ENCODE measurements around the gene NRN1L.

GRCh38 chr16:67861877-67862276 is 22.8 kb upstream of the NRN1L start:
- TF ChIP-seq CTCF (conservative IDR thresholded peaks at IDR 0.05; ENCODE audit: low read depth, low read length) (no peak), CEBPB (IDR thresholded peaks at IDR 0.05; ENCODE audit: low read depth, low read length) (no peak), POLR2A (IDR thresholded peaks at IDR 0.05; ENCODE audit: low read depth, low read length) (no peak), MXI1 (IDR thresholded peaks at IDR 0.05; ENCODE audit: borderline replicate concordance, low read depth, low read length) (no peak), BHLHE40 (IDR thresholded peaks at IDR 0.05; ENCODE audit: low read depth, low read length) (no peak), RAD21 (IDR thresholded peaks at IDR 0.05; ENCODE audit: low read length) (no peak), USF2 (IDR thresholded peaks at IDR 0.05; ENCODE audit: low read depth, low read length) (no peak), CHD1 (IDR thresholded peaks at IDR 0.05; ENCODE audit: low read depth, low read length) (no peak)
